ENCODE measurements around the gene TMUB2. TPM values are rescaled to one million over a fixed set of nuclear protein-coding genes. Genes with fewer than 3 reads are reported as not detected.
"Not testable (repeated sequence)": the region's sequence is repeated elsewhere in the genome, so short reads cannot be mapped to it uniquely, and the experiment has no call there.

TMUB2 gene
- 10 to 100 TPM; 47.2 to 58.6 (median 49.1) TPM for total RNA-seq
- long read RNA-seq, donor 1, transcript TMUB2-201 (3 exons, 2,418 nt), result major isoform, 6 of 63 reads
- long read RNA-seq, donor 1, transcript TMUB2-212 (3 exons, 1,918 nt), result major isoform, 6 of 63 reads
- long read RNA-seq, donor 1, partial matches to known transcripts, result 21 of 63 reads
- long read RNA-seq, donor 1, other reads (novel, unspliced or antisense), result 24 of 63 reads
- long read RNA-seq, donor 2, partial matches to known transcripts, result 6 of 32 reads
- long read RNA-seq, donor 2, other reads (novel, unspliced or antisense), result 19 of 32 reads

DNA sequence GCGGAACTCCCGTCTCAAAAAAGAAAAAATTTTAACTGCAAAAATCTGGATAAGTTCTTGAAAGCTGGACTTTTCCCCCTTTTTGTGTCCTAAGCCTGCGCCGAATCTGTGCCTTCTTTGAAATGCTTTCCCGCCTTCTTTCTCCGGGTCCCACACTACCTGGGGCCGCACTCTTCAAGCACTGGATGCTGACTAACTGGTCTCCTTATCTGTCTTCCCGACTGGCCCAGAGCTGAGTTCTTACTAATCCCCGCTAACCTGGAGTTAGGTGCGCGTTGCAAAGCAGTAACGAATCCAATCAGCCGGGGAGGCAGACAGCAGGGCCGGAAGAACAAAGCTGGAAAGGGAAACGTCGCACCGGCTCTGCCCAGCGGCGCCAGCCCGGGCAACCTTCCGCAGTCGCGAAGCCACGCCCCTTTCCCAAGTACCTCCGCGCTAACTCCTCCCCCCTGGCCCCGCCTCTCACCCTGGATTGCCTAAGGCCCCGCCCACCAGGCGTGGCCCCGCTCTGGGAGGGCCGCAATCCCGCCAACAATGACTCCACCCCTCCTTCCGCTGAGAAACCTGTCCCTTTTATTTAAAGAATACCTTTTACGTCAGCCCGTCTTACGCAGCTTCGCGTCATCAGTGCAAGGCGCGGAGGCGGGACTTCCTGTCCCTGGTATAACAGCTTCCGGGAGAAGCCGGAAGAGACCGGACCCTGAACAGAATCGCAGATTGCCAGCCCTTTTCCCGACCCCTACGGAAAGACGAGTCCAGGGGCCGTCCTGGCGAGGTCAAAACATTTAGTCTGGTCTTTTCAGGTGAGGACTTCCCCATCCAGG lies at the start of gene TMUB2:
Gene TMUB2 (plus strand): TSS at position 666 of the 824 bp plus-strand sequence. CDS start 737 bp downstream, outside the sequence.
- H3K9me3 ChIP-seq, result no peaks in the 10 kb centered on the region
- no peaks in the 10 kb centered on the region for H3K36me3 ChIP-seq (ENCODE audit: low read depth)
- TF ChIP-seq, protein P1, sequence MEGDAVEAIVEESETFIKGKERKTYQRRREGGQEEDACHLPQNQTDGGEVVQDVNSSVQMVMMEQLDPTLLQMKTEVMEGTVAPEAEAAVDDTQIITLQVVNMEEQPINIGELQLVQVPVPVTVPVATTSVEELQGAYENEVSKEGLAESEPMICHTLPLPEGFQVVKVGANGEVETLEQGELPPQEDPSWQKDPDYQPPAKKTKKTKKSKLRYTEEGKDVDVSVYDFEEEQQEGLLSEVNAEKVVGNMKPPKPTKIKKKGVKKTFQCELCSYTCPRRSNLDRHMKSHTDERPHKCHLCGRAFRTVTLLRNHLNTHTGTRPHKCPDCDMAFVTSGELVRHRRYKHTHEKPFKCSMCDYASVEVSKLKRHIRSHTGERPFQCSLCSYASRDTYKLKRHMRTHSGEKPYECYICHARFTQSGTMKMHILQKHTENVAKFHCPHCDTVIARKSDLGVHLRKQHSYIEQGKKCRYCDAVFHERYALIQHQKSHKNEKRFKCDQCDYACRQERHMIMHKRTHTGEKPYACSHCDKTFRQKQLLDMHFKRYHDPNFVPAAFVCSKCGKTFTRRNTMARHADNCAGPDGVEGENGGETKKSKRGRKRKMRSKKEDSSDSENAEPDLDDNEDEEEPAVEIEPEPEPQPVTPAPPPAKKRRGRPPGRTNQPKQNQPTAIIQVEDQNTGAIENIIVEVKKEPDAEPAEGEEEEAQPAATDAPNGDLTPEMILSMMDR (IDR thresholded peaks at IDR 0.05), result no peak
- intact Hi-C loops (cut with DNase I, micrococcal nuclease), result no loop called here
- peak within 1 kb of the TSS; percentile 78 for H3K4me3 ChIP-seq
- ATAC-seq (peak; percentile 98), DNase-seq (peak; percentile 99 to 100 (median 100))
- H3K4me1 ChIP-seq (ENCODE audit: low read depth), result peaks cover 16% of the 10 kb centered on the region

- ATAC-seq (peak; percentile 76), DNase-seq (peak; percentile 51 to 83 (median 67))
- Histone ChIP-seq H3K4me3 (no peak overlapping the region), H3K9me3 (no peaks in the 10 kb centered on the region), H3K36me3 (ENCODE audit: low read depth) (no peaks in the 10 kb centered on the region), H3K4me1 (ENCODE audit: low read depth) (peaks cover 7% of the 10 kb centered on the region)
- intact Hi-C loops (cut with DNase I, micrococcal nuclease), result no loop called here
- TF ChIP-seq, protein P1 (IDR thresholded peaks at IDR 0.05), result no peak
Observed at GRCh38 chr17:44137891-44138709, 48.7 kb upstream of the TMUB2 start.

DNA sequence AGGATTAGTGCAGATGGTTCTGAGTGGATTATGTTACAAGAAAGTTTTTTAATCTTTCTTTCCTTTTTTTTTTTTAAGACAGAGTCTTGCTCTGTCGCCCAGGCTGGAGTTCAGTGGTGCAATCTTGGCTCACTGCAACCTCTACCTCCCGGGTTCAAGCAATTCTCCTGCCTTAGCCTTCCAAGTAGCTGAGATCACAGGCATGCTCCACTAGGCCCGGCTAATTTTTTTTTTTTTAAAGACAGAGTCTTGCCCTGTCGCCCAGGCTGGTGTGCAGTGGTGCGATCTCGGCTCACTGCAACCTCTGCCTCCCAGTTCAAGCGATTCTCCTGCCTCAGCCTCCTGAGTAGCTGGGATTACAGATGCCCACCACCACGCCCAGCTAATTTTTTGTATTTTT lies 42.9 kb upstream of the TMUB2 start:
- intact Hi-C loops (cut with DNase I, micrococcal nuclease); H3K36me3 ChIP-seq (ENCODE audit: low read depth); ATAC-seq; H3K4me3 ChIP-seq; DNase-seq; H3K4me1 ChIP-seq (ENCODE audit: low read depth); H3K9me3 ChIP-seq: not testable (repeated sequence)

DNA sequence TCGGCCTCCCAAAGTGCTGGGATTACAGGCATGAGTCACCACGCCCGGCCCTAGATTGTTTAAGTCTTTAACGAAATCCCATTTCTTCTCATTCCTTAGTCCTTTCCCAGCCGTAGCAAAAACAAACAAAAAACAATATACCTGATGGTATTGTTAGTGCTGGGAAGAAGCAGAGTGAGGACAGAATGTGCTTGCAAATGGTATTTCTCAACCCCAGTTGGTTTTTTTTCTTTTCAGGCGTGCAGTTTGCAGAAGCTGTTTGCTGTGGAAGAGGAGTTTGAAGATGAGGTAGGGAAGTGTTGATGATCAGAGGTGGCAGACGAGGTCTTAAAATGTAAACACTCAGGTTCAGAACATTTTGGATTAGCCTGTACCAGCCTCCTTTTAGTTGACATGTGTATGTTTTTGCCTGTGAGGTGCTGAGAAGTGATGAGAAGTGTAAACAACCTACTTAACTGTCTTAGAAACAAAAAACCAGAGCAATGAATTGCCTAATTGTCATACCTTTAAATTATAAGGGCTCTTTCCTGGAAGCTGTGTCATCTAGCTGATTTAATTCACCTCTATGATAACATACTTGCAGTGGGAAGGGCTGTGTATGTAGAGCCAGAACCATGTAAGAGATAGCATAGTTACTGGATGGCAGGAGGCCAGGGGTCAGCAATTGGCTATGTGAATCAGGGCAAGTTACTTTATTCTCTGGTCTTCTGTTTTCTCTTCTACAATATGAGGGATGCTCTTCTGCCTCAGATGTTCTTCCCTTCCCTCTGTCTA lies 41.6 kb upstream of the TMUB2 start:
- H3K36me3 ChIP-seq (ENCODE audit: low read depth), result no peaks in the 10 kb centered on the region
- no peak overlapping the region for H3K4me3 ChIP-seq
- TF ChIP-seq, protein P1 (IDR thresholded peaks at IDR 0.05), result no peak
- H3K4me1 ChIP-seq (ENCODE audit: low read depth), result no peaks in the 10 kb centered on the region
- DNase-seq (no peak), ATAC-seq (no peak)
- intact Hi-C loops (cut with DNase I, micrococcal nuclease), result no loop called here
- no peaks in the 10 kb centered on the region for H3K9me3 ChIP-seq

- DNase-seq, result no peak
- intact Hi-C loops (cut with DNase I, micrococcal nuclease), result no loop called here
- Histone ChIP-seq H3K36me3 (ENCODE audit: low read depth) (no peaks in the 10 kb centered on the region), H3K4me1 (ENCODE audit: low read depth) (no peaks in the 10 kb centered on the region), H3K4me3 (no peak overlapping the region), H3K9me3 (no peaks in the 10 kb centered on the region)
- TF ChIP-seq, protein P1 (IDR thresholded peaks at IDR 0.05), result no peak
- no peak for ATAC-seq
Observed at GRCh38 chr17:44146375-44147346, 40.1 kb upstream of the TMUB2 start.
